COLO829 (cell line): Measurements from ENCODE around the gene PIR.

ENCODE experiments used
- DNase-seq: peaks from one replicate; pipeline ENCODE4 v3.0.0; 2012; ENCODE audit warnings: low spot score

PIR gene

DNA sequence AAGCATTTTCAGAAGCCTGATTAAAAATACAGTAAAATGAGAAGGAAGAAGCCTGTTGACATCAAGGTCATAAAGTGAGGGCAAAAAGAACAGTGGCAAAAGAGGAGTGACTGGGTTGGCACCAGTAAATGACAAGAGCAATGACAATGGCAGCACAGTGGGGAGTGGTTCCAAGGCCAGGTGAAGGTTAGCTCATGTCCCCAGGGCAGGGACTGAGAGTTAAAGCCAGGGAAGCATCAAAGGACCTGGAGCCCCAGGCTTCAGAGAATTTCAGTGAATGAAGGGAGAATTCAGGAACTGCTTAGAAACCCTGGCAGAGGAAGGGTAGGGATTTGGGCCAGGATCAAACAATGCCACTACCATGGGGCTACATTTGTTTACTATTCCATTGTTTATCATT lies 149.0 kb downstream of the PIR start:
- no peak for DNase-seq

DNA sequence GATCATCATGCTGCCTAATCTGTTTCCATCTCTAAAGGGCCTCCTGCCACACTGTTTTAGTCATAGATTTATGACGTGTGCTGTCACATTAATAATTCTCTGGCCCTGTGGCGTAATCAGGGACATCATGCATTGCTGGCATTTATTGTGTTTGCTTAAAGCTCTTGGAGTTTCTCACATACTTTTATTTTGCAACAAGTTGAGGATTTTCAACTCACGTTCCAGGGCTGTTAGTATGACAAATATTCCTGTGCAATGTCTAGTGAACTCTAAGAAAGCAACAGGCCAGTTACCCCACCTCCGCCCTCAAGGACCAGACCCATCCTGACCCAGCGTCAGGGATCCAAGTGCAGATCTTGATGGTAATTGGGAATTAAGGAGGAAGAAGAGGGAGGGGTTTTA lies 150.1 kb downstream of the PIR start:
- DNase-seq: no peak

DNA sequence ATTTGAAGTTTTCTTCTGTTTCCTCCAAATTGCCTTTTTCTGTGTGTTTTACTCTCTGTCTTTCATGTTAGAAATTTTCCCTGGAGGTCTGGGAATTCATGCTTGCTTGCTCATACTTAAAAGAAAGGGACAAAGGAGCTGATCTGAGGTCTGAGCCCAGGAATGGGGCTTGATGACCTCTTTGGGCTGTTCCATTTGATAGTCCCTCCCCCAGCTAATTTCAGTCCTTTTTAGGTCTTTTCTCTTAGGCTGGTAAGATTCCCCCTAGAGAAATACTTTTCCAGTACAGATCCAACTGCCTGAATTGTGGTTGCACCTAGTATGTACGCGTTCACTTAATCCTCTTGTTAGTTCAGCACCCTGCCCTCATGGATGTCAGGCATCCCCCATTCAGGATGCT lies 152.3 kb downstream of the PIR start:
- no peak for DNase-seq

DNA sequence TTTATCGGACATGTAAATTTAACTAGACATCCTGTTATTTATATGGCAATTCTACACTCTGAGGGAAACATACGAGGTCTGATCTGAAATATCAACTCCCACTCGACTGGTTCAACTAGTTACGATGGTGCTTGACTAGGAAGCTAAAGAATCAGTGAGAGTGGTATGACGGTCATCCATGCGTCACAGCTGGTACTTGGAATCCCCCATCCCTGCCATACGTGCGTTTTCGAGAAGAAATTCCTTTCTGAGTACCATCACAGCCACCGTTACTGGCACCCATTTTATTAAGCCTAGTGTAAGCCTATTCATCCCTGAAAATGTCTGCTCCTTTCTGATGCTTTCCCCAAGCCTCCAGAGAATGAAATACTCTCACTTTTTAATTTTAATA lies 157.1 kb downstream of the PIR start:
- DNase-seq: peak; percentile 29

DNA sequence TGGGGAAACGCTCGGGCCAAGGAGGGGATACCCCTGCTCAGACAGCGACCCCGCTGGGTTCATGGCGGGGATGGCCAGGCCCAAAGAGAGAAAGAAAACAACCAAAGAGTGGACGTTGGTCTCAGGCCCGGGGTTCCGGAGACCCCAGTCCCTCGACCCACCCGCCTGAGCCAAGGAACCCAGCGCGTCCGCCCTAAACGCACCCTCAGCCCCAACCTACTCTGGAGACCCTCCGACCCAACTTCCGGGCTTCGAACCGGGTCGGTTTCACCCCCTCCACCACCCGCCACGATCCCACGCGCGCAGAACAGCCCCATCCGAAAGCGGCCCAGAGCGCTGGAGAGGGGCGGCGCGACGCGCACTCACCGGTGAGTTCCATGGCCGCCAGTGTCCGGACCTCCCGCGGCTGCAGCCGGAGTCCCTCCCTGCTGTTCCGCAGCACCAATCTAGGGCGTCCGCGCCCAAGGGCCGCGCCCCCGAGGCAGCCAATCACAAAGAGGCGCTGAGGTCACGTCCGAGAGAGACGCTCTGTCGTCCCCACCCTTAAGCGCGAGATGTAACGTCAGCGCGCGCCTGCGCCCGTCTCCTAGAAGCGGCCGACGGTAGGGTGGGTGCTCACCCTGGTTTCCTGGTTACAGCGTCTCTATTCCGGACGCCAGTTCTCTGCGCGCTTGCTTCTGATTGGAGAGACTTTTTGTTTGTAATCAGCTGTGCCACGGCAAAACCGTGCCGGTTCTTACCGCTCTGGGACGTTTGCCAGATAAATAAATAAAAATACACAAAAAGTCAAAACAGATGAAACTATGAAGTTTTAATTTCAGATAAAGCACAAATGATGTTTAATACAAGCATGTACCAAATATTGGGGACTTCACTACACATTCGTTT lies 157.8 kb downstream of the PIR start, which contains the start of gene PIGA:
Gene PIGA, minus strand, starts transcription at position 389 of the 888 bp plus-strand sequence. CDS start 3,593 bp downstream, outside the sequence.
- peak; percentile 96 for DNase-seq
